SK-N-SH treated with all-trans-retinoic acid at 6 μM for 48 hours (cell line): Measurements from ENCODE around the gene TMEM116.
"Not testable (repeated sequence)": the region's sequence is repeated elsewhere in the genome, so short reads cannot be mapped to it uniquely, and the experiment has no call there.

Source experiments
- ATAC-seq: fragments of 200-7000 bp; cut with Tn5 transposase; 3 replicates; pipeline ENCODE4 v1.9.1; 2020; ENCODE audit warnings: mild to moderate bottlenecking, moderate library complexity
- CSDC2 ChIP-seq: fragments of 250-450 bp; sonication (Bioruptor Pico); IDR thresholded peaks from 2 replicates; pipeline ENCODE4 v1.5.0; 2020; ENCODE audit warnings: mild to moderate bottlenecking, moderate library complexity
- GLIS3 ChIP-seq: fragments of 250-450 bp; sonication (Bioruptor Pico); IDR thresholded peaks from 2 replicates; pipeline ENCODE4 v1.5.0; 2020; ENCODE audit warnings: mild to moderate bottlenecking, moderate library complexity
- ISL1 ChIP-seq: fragments of 250-450 bp; sonication (Bioruptor Pico); IDR thresholded peaks from 2 replicates; pipeline ENCODE4 v2.1.2; 2022; ENCODE audit warnings: mild to moderate bottlenecking, moderate library complexity
- PPARA ChIP-seq: fragments of 250-450 bp; sonication (Bioruptor Pico); IDR thresholded peaks from 2 replicates; pipeline ENCODE4 v1.5.0; 2020; ENCODE audit warnings: mild to moderate bottlenecking, borderline replicate concordance
- SNAI2 ChIP-seq: fragments of 250-450 bp; sonication (Bioruptor Pico); IDR thresholded peaks from 2 replicates; pipeline ENCODE4 v1.5.0; 2020; ENCODE audit warnings: mild to moderate bottlenecking, moderate library complexity
- ZC3H10 ChIP-seq: fragments of 250-450 bp; sonication (Bioruptor Pico); IDR thresholded peaks from 2 replicates; pipeline ENCODE4 v1.5.1; 2021; ENCODE audit warnings: mild to moderate bottlenecking, moderate library complexity
- ZFP3 ChIP-seq: fragments of 250-450 bp; sonication (Bioruptor Pico); IDR thresholded peaks from 2 replicates; pipeline ENCODE4 v1.5.0; 2020; ENCODE audit warnings: mild to moderate bottlenecking, moderate library complexity
- ZFP30 ChIP-seq: fragments of 450-650 bp; formaldehyde crosslinking; IDR thresholded peaks from 2 replicates; pipeline ENCODE4 v1.5.0; 2022; ENCODE audit warnings: mild to moderate bottlenecking, moderate library complexity
- ZNF565 ChIP-seq: fragments of 450-650 bp; formaldehyde crosslinking; conservative IDR thresholded peaks from 2 replicates; pipeline ENCODE4 v1.5.0; 2020; ENCODE audit warnings: low read depth, mild to moderate bottlenecking, moderate library complexity
- ZNF8 ChIP-seq: fragments of 450-650 bp; formaldehyde crosslinking; IDR thresholded peaks from 2 replicates; pipeline ENCODE4 v1.5.0; 2020; ENCODE audit warnings: mild to moderate bottlenecking, moderate library complexity
- TF ChIP-seq, protein P1 (sequence below): fragments of 250-450 bp; sonication (Bioruptor Pico); IDR thresholded peaks from 2 replicates; pipeline ENCODE4 v1.5.1; 2021; ENCODE audit warnings: mild to moderate bottlenecking, moderate library complexity
- TF ChIP-seq, protein P2 (sequence below): fragments of 250-450 bp; sonication (Bioruptor Pico); IDR thresholded peaks from 2 replicates; pipeline ENCODE4 v1.8.0; 2020; ENCODE audit warnings: mild to moderate bottlenecking, moderate library complexity, borderline replicate concordance
- TF ChIP-seq, protein P3 (sequence below): fragments of 250-450 bp; sonication (Bioruptor Pico); IDR thresholded peaks from 2 replicates; pipeline ENCODE4 v1.5.0; 2020; ENCODE audit warnings: mild to moderate bottlenecking, moderate library complexity

TMEM116 gene

DNA sequence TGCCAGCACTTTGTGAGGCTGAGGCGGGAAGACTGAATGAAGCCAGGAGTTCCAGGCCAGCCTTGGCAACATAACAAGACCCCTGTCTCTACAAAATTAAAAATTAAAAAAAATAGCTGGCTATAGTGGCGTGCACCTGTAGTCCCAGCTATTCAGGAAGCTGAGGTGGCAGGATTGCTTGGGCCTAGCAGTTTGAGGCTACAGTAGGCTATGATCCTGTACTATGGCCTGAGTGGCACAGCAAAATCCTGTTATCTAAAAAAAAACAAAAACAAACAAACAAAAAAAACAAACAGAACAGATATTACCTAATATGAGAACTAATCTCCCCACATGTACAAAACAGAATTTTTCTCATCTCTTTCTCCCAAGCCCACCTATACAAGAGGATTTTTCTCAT lies 15.7 kb downstream of the TMEM116 start (continued):
- TF ChIP-seq, protein P1, sequence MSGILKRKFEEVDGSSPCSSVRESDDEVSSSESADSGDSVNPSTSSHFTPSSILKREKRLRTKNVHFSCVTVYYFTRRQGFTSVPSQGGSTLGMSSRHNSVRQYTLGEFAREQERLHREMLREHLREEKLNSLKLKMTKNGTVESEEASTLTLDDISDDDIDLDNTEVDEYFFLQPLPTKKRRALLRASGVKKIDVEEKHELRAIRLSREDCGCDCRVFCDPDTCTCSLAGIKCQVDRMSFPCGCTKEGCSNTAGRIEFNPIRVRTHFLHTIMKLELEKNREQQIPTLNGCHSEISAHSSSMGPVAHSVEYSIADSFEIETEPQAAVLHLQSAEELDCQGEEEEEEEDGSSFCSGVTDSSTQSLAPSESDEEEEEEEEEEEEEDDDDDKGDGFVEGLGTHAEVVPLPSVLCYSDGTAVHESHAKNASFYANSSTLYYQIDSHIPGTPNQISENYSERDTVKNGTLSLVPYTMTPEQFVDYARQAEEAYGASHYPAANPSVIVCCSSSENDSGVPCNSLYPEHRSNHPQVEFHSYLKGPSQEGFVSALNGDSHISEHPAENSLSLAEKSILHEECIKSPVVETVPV (CRISPR knock-in tag), result no peak
- no peak for TF ChIP-seq ZNF565 (CRISPR knock-in tag)
- TF ChIP-seq ISL1 (CRISPR knock-in tag), result no peak
- no peak for TF ChIP-seq CSDC2
- no peak for TF ChIP-seq SNAI2 (CRISPR knock-in tag)
- TF ChIP-seq, protein P2, sequence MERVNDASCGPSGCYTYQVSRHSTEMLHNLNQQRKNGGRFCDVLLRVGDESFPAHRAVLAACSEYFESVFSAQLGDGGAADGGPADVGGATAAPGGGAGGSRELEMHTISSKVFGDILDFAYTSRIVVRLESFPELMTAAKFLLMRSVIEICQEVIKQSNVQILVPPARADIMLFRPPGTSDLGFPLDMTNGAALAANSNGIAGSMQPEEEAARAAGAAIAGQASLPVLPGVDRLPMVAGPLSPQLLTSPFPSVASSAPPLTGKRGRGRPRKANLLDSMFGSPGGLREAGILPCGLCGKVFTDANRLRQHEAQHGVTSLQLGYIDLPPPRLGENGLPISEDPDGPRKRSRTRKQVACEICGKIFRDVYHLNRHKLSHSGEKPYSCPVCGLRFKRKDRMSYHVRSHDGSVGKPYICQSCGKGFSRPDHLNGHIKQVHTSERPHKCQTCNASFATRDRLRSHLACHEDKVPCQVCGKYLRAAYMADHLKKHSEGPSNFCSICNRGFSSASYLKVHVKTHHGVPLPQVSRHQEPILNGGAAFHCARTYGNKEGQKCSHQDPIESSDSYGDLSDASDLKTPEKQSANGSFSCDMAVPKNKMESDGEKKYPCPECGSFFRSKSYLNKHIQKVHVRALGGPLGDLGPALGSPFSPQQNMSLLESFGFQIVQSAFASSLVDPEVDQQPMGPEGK (CRISPR knock-in tag), result no peak
- TF ChIP-seq ZC3H10 (CRISPR knock-in tag), result no peak
- TF ChIP-seq ZNF8 (CRISPR knock-in tag), result no peak
- no peak for TF ChIP-seq GLIS3 (CRISPR knock-in tag)
- no peak for TF ChIP-seq ZFP3

DNA sequence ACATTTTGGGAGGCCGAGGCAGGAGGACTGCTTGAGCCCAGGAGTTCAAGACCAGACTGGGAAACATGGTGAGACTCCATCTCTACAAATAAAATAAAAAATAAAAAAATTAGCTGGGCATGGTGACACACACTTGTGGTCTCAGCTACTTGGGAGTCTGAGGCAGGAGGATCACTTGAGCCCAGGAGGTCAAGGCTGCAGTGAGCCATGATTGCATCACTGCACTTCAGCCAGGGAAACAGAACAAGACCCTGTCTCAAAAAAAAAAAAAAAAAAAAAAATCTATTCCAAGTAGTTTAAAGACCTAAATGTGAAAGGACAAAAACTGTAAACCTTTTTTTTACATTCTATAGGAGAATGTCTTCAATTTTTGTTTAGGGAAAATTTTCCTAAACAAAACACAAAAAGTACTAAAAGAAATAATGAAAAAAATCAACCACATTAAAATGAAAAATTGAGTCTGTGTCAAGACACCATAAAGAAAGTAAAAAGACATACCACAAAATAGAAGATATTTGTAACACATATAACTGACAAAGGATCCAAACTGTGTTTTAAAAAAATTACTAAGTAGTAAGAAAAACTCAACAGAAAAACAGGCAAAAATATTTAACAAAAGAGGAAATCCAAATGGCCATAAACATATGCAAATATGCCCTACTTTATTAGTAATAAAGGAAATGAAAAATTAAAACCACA lies 17.0 kb downstream of the TMEM116 start:
- TF ChIP-seq ZNF8 (CRISPR knock-in tag), result peak; percentile 91
- TF ChIP-seq, protein P2 (CRISPR knock-in tag), result no peak
- ATAC-seq, result no peak

DNA sequence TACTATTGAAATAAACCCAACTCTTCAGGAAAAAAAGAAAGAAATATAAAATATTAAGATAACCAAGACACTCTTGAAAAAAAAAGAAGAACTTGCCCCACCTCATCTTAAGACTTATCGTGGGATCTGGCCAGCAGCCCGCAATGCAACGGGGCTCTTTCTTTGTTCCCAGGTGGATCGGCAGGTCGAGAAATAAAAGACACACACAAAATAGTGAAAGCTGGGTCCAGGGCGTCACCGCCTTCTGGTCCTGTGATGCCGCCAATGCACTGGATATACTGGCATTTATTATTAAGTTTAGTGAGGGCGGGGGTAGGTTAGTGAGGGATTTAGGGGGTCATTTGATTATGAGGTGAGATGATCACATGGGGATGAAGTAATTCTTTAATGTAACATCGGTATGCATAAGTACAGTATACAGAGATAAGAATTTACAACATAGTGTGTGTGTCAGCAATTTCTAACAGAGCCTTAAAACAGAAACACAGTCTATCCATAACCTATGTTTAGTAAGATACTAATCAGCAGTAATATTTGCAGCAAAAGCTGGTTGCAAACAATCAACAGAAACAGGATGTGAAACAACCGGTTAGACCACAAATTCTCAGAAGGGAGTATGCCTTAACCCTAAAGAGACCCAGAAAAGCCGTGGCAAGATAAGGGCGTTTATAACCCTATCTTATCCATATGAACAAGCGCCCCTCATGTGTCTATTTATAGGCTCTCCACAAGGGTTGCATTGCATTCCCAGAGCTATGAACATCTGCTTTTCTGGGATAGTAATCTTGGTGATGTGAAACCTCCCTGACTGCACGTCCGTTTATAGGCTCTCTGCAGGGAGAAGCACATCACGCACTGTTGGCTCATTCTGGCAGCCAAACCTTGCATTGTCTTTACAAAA lies 18.5 kb downstream of the TMEM116 start:
- not testable (repeated sequence) for ATAC-seq

DNA sequence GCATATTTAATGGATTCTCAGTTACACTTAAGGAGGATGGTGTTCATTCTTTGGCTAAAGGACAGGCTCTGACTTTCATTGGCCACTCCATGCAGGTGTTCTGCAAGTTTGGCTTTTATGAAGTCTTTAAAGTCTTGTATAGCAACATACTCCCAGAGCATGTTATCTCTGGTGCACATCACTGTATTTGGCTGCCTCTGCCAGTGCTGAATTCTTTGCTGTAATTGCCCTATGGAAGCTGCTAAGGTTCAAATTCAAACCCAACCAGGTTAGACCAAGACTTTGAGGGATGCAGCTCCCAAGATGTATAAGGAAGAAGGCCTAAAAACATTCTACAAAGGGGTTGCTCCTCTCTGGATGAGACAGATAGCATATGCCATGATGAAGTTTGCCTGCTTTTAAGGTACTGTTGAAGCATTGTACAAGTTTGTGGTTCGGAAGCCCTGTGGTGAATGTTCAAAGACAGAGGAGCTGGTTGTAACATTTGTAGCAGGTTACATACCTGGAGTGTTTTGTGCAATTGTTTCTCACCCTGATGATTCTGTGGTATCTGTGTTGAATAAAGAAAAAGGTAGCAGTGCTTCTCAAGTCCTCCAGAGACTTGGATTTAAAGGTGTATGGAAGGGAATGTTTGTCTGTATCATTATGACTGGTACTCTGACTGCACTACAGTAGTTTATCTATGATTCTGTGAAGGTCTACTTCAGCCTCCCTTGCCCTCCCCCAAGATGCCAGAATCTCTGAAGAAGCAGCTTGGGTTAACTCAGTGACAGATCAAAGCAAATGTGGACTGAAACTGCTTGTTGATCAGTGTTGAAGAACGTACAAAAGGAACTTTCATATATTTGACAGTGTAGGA lies 19.4 kb downstream of the TMEM116 start:
- ATAC-seq, result no peak
- TF ChIP-seq ZC3H10 (CRISPR knock-in tag) (no peak), CSDC2 (no peak), ZFP3 (no peak), PPARA (CRISPR knock-in tag) (no peak), ZFP30 (CRISPR knock-in tag) (no peak), ZNF8 (CRISPR knock-in tag) (no peak)
- TF ChIP-seq, protein P2 (CRISPR knock-in tag), result no peak
- TF ChIP-seq, protein P3, sequence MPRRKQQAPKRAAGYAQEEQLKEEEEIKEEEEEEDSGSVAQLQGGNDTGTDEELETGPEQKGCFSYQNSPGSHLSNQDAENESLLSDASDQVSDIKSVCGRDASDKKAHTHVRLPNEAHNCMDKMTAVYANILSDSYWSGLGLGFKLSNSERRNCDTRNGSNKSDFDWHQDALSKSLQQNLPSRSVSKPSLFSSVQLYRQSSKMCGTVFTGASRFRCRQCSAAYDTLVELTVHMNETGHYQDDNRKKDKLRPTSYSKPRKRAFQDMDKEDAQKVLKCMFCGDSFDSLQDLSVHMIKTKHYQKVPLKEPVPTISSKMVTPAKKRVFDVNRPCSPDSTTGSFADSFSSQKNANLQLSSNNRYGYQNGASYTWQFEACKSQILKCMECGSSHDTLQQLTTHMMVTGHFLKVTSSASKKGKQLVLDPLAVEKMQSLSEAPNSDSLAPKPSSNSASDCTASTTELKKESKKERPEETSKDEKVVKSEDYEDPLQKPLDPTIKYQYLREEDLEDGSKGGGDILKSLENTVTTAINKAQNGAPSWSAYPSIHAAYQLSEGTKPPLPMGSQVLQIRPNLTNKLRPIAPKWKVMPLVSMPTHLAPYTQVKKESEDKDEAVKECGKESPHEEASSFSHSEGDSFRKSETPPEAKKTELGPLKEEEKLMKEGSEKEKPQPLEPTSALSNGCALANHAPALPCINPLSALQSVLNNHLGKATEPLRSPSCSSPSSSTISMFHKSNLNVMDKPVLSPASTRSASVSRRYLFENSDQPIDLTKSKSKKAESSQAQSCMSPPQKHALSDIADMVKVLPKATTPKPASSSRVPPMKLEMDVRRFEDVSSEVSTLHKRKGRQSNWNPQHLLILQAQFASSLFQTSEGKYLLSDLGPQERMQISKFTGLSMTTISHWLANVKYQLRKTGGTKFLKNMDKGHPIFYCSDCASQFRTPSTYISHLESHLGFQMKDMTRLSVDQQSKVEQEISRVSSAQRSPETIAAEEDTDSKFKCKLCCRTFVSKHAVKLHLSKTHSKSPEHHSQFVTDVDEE (CRISPR knock-in tag), result no peak
- TF ChIP-seq, protein P1 (CRISPR knock-in tag), result no peak
